ENCODE data around the gene RSF1. TPM values are rescaled to one million over a fixed set of nuclear protein-coding genes. Genes with fewer than 3 reads are reported as not detected.
"Not testable (repeated sequence)": the region's sequence is repeated elsewhere in the genome, so short reads cannot be mapped to it uniquely, and the experiment has no call there.

RSF1 gene
- total and polyA plus RNA-seq, 2 donors (not counting 1 experiment from before 2014, with no cell fraction given): 4.8 to 104 TPM

DNA sequence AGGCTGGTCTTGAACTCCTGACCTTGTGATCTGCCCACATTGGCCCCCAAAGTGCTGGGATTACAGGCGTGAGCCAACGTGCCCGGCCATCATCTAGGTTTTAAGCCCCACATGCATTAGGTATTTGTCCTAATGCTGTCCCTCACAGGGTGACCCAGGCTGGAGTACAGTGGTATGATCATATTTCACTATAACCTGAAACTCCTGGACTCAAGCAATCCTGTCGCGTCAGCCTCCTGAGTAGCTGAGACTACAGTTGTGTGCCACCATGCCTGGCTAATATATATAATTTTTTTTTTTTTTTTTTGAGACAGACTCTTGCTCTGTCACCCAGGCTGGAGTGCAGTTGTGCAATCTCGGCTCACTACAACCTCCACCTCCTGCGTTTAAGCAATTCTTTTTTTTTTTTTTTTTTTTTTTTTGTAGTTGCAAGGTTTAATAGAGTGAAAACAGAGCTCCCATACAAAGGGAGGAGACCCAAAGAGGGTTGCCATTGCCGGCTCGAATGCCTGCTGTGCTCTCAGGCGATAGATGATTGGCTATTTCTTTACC, 37.5 kb upstream of the RSF1 start:
- H3K9me3 Mint-ChIP-seq (ENCODE audit: insufficient read depth); H2AFZ ChIP-seq (ENCODE audit: insufficient read depth, low read depth, low read length, poor library complexity, severe bottlenecking); H3K79me2 ChIP-seq (ENCODE audit: control insufficient read depth, insufficient read depth, low read length); H3K27me3 Mint-ChIP-seq; H3K4me2 ChIP-seq (replicated peaks; ENCODE audit: low read depth, low read length, poor library complexity, severe bottlenecking); H3K4me3 ChIP-seq (ENCODE audit: control extremely low read depth in 1 of 5, extremely low read depth in 1 of 5, insufficient read depth in 1 of 5, low read depth in 2 of 5, low read length in 4 of 5); ATAC-seq (ENCODE audit: low read depth); POLR2A ChIA-PET; DNase-seq; CTCF ChIA-PET; H3K4me1 Mint-ChIP-seq; H3K4me3 Mint-ChIP-seq; H3K4me1 ChIP-seq (ENCODE audit: control insufficient read depth in 2 of 2, insufficient read depth in 2 of 2, low read length in 2 of 2); H3K27ac Mint-ChIP-seq; H3K36me3 ChIP-seq (replicated peaks in 1 of 2; ENCODE audit: control extremely low read depth in 1 of 2, control insufficient read depth in 1 of 2, extremely low read depth in 1 of 2, insufficient read depth in 2 of 2, low read length in 1 of 2); H4K20me1 ChIP-seq (ENCODE audit: control insufficient read depth, insufficient read depth, low read length, poor library complexity, severe bottlenecking); H3K9ac ChIP-seq (ENCODE audit: low read length); H3K27me3 ChIP-seq (replicated peaks in 1 of 4; ENCODE audit: control extremely low read depth in 1 of 4, control insufficient read depth in 3 of 4, insufficient read depth in 4 of 4, low read length in 3 of 4); H3K27ac ChIP-seq (ENCODE audit: low read length in 2 of 2); intact Hi-C loops (cut with micrococcal nuclease): not testable (repeated sequence)
- H3K9me3 ChIP-seq (ENCODE audit: control extremely low read depth in 1 of 3, control insufficient read depth in 2 of 3, insufficient read depth in 1 of 3, low read length in 2 of 3): peaks cover 0 to 29% (median 17%) of the 10 kb centered on the region in 3 donors
- WGBS (ENCODE audit: insufficient coverage): 92% methylated on average over 3 of the region's 10 CpGs

DNA sequence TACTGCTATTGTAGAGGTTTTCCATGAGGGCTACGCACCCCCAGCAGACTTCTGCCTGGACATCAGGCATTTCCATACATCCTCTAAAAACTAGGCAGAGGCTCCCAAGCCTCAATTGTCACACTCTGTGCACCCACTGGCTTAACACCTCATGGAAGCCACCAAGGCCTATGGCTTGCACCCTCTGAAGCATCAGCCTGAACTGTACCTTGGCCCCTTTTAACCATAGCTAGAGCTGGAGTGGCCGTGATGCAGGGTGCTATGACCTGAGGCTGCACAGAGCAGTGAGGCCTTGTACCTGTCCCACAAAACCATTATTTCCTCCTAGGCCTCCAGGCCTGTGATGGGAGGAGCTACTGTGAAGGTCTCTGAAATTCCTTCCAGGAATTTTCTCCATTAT, 34.3 kb upstream of the RSF1 start:
- 100% methylated on average over 1 of the region's 2 CpGs for WGBS (ENCODE audit: insufficient coverage)
- intact Hi-C loops (cut with micrococcal nuclease): no loop called here
- Mint-ChIP-seq H3K27ac (no peak overlapping the region), H3K9me3 (ENCODE audit: insufficient read depth) (no peaks in the 10 kb centered on the region), H3K27me3 (no peaks in the 10 kb centered on the region), H3K4me3 (no peak overlapping the region), H3K4me1 (no peaks in the 10 kb centered on the region)
- CTCF ChIA-PET: no interaction called here
- Histone ChIP-seq H3K4me3 (ENCODE audit: control extremely low read depth in 1 of 5, extremely low read depth in 1 of 5, insufficient read depth in 1 of 5, low read depth in 2 of 5, low read length in 4 of 5) (no peak overlapping the region), H3K9ac (ENCODE audit: low read length) (no peak overlapping the region), H3K9me3 (ENCODE audit: control extremely low read depth in 1 of 3, control insufficient read depth in 2 of 3, insufficient read depth in 1 of 3, low read length in 2 of 3) (peaks cover 0 to 29% (median 17%) of the 10 kb centered on the region in 3 donors), H3K79me2 (ENCODE audit: control insufficient read depth, insufficient read depth, low read length) (no peaks in the 10 kb centered on the region), H3K4me1 (ENCODE audit: control insufficient read depth in 2 of 2, insufficient read depth in 2 of 2, low read length in 2 of 2) (no peaks in the 10 kb centered on the region), H3K36me3 (replicated peaks in 1 of 2; ENCODE audit: control extremely low read depth in 1 of 2, control insufficient read depth in 1 of 2, extremely low read depth in 1 of 2, insufficient read depth in 2 of 2, low read length in 1 of 2) (peaks cover 0 to 4% of the 10 kb centered on the region in 2 experiments), H3K27ac (ENCODE audit: low read length in 2 of 2) (no peak overlapping the region), H3K27me3 (replicated peaks in 1 of 4; ENCODE audit: control extremely low read depth in 1 of 4, control insufficient read depth in 3 of 4, insufficient read depth in 4 of 4, low read length in 3 of 4) (no peaks in the 10 kb centered on the region), H3K4me2 (replicated peaks; ENCODE audit: low read depth, low read length, poor library complexity, severe bottlenecking) (no peak overlapping the region), H4K20me1 (ENCODE audit: control insufficient read depth, insufficient read depth, low read length, poor library complexity, severe bottlenecking) (no peaks in the 10 kb centered on the region), H2AFZ (ENCODE audit: insufficient read depth, low read depth, low read length, poor library complexity, severe bottlenecking) (no peak overlapping the region)
- ATAC-seq (ENCODE audit: low read depth) (no peak), DNase-seq (no peak)
- TF ChIP-seq, protein P1, sequence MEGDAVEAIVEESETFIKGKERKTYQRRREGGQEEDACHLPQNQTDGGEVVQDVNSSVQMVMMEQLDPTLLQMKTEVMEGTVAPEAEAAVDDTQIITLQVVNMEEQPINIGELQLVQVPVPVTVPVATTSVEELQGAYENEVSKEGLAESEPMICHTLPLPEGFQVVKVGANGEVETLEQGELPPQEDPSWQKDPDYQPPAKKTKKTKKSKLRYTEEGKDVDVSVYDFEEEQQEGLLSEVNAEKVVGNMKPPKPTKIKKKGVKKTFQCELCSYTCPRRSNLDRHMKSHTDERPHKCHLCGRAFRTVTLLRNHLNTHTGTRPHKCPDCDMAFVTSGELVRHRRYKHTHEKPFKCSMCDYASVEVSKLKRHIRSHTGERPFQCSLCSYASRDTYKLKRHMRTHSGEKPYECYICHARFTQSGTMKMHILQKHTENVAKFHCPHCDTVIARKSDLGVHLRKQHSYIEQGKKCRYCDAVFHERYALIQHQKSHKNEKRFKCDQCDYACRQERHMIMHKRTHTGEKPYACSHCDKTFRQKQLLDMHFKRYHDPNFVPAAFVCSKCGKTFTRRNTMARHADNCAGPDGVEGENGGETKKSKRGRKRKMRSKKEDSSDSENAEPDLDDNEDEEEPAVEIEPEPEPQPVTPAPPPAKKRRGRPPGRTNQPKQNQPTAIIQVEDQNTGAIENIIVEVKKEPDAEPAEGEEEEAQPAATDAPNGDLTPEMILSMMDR (IDR thresholded peaks at IDR 0.05): no peak
- no peak for TF ChIP-seq EZH2 (IDR thresholded peaks at IDR 0.05; ENCODE audit: borderline replicate concordance, insufficient read depth, low read depth, low read length, poor library complexity, severe bottlenecking)
- POLR2A ChIA-PET: no interaction called here

Data from B cell (primary cell).